GM18867 (cell line): ENCODE measurements around the gene TFF2.

Experiments
- ATAC-seq: cut with Tn5 transposase; IDR thresholded peaks from one replicate; pipeline ENCODE4 v1.9.1; 2021; ENCODE audit warnings: mild to moderate bottlenecking, moderate library complexity; ENCODE audit not compliant: unreplicated experiment

The TFF2 gene

DNA sequence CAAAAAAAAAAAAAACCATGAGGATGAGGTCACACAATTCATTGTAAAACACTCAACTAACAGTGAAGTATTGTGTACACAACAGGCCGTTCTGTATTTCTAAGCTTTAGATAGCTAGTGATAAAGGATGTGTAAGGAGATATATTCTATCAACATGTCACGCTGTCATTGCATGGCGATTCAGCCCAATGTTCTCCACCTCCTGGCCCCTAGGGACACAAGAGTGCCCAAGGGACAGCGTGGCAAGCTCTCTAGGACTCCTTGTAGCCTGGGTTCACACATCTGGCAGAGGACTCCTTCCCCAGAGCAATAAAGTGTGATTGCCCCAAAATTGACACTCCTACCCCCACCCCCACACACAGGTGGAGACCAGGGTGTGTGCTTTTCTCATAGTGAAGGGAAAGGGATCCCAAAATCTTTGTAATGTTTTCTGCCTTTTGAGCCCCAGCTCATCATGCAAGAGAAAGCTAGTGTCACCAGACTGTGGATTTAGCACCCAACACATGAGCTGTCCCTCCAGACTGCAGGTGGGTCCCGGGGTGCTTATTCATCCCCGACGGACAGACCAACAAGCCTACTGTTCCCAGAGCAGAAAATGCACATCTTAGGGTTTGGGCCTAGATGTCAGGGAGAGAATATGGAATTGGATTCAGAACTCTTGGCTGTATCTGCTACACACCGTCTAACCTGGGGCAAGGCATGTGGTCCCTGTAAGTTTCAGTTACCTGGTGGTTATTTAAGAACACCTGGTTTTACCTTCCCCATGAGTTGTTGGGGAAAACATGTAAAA, 33.6 kb upstream of the TFF2 start:
- no peak for ATAC-seq

- no peak for ATAC-seq
These were observed 32.5 kb upstream of the TFF2 start for GRCh38 chr21:42383331-42383730.

DNA sequence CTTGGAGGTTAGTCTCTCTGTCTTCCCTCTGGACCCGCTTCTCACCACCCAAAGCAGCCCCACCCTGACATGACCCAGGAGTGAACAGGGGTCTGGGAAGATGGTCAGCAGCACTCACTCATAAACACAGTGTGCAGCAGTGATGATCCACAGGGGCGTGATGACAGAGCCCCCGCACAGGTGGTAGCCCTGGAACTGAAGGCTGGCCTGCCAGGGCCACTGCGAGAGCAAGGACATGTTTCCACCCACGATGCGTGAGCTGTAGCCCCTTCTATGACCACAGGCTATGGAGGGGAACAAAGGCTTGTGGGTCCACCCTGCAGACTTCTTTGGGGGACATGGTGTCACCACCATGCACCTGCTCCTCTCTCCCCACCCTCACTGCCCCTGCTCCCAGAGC, 32.1 kb upstream of the TFF2 start:
- ATAC-seq = no peak

GRCh38 chr21:42381347-42381984, 30.7 kb upstream of the TFF2 start:
- no peak for ATAC-seq

DNA sequence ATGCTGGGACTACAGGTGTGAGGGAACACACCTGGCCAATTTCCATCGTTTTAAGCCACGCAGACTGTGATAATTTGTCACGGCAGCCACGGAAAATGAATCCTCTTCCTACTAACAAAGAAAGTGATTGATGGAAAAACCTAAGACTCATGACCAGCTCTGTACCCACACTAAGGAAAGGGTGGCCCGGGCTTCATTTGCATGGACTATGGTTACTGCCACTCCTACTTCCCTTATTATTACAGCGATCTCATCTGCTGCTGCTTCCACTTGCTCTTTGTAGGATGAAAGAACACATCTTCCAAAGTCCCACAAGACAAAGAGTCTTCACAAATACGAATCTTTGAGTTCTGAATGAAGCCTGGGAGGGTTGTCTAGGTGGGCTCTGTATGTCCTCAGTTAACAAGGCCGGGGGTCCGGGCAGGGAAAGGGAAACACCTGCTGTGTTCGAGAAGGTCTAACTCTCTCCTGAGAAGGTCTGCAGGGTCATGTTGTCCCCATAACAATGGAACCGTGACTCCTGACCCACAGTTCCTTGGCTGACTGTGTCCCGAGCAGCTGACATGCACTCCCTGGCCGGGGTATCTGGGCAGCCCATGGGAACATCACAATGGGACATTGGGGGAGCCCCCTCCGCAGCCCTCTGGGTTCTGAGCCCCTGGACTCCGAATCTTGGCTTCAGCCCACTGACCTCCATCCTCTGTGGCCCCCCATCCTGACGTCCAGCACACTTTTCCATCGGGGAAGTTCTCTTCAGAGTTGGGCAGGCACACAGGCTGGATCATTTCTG, 28.8 kb upstream of the TFF2 start:
- no peak for ATAC-seq

DNA sequence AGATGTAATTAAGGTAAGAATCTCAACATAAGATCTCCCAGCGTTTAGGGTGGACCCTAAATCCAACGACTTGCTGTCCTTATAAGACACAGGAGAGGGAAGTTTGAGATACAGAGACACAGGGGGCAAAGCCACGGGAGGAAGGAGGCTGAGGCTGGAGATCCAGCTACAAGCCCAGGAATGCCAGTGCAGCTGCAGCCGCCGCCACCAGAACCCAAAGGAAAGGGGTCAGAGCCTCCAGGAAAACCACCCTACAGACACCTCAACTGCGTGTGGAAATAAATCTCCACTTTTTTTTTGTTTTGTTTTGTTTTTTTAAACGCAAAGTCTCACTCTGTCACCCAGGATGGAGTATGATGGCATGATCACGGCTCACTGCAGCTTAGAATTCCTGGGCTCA, 27.6 kb upstream of the TFF2 start:
- ATAC-seq = no peak

DNA sequence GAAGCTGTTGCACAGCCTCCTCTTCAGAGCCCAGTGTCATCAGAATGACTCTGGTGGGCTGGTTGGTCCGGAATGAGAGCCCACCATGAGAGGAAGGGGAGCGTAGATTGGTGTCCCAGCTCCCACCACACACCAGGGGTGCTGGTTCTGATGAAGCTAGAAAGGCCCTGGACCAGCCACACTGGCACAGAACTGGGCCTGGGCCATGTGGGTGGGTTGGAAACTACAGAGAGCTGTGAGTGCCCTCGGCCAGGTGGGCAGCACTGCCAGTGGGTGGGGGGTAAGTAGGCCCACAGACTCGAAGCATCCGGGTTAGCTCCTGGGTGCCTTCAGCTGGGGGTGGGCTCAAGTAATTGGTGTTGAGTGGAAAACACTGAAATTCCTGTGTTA, 27.2 kb upstream of the TFF2 start:
- ATAC-seq = no peak

DNA sequence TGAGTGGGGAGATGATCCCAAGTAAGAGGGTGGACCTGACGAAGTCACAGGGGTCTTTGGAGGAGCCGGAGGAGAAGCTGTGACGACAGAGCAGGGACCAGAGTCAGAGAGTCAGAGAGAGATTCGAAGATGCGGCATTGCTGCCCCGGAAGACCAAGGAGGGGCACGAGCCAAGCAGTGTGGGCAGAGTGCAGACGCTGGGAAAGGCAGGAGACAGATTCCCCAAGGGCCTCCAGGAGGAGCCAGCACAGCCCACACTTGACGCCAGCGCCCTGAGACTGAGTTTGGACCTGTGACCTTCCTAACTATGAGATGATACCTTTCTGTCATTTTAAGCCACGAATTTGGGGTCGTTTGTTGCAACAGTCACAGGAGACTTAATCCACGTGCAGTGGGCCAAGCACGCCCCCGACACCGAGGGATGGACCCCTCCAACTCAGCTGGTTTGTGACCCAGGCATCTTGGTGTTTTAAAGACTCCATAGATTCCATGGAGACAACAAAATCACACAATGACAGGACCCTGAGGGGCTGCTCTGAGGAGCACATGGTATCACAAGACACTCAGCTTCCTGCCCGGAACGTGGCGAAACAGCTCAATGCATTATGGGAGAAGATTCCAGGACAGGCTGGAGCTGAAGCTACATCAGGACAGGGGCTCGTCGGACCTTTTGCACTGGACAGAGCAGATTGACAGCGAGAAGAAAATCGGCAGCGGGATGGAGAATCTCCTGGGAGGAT, 26.6 kb upstream of the TFF2 start:
- no peak for ATAC-seq

GRCh38 chr21:42376338-42376982, 25.7 kb upstream of the TFF2 start:
- ATAC-seq = no peak

DNA sequence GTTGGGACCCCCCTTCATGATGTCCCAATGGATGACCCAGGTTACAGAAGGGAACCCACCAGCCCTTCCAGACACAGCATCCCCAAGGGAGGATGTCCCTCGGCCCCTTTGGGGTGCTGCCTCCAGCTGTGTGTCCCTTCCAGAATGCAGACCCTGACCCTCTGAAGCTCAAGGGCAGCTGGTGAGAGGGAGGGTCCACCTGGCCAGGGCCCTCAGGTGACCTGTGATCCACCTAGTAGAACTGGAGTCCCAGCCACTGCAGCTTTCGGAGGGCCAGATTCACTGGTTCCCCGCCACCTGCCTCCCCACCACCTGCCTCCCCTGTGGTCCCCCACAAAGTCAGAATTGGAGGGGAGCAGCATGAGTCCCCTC, 25.2 kb upstream of the TFF2 start:
- ATAC-seq = no peak

DNA sequence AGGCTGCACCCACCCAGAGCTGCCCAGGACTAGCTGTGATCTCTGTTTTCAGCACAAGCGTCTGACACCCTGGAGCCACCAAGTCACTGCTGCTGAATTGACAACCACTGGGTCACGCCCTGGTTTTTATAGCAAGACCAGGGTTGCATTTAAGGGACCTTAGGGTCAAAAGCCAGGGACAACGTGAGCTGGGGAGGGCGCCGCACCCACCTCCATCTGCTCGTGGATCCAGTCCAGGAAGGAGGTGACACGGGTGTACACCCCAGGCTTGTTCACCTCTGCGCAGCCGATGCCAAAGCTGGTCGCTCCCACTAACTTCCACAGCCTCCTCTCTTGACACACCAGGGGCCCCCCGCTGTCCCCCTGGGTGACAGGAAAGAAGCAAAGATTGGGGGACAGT, 24.7 kb upstream of the TFF2 start:
- no peak for ATAC-seq

GRCh38 chr21:42374864-42375499, 24.2 kb upstream of the TFF2 start:
- no peak for ATAC-seq

GRCh38 chr21:42374457-42374856, 23.7 kb upstream of the TFF2 start:
- no peak for ATAC-seq

DNA sequence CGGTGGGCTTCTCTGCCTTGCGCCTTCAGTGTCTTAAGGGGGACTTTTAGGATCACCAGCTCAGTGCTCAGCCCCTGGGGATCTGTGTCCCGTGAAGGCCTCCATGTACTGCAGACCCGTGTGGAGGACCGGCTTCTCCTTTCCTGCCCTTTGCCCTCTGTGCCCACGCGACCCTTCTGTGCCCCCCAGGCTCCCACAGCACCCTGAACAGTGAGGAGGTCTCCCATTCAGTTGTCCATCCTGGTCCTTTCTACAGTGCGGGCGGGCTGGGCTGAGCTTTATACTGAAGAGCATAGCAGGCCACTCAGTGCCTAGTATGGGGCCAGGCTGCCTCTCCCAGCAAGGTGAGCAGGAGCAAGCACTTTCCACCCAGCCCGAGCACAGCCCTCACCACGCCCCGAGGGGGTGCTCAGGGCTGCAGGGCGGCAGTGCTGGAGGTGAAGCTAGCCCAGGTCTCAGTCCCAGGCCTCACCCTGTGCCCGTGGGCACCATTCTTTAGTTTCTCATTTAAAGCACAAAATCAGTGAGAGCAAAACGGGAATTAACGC, 23.2 kb upstream of the TFF2 start:
- no peak for ATAC-seq

GRCh38 chr21:42373196-42373907, 22.6 kb upstream of the TFF2 start:
- no peak for ATAC-seq

DNA sequence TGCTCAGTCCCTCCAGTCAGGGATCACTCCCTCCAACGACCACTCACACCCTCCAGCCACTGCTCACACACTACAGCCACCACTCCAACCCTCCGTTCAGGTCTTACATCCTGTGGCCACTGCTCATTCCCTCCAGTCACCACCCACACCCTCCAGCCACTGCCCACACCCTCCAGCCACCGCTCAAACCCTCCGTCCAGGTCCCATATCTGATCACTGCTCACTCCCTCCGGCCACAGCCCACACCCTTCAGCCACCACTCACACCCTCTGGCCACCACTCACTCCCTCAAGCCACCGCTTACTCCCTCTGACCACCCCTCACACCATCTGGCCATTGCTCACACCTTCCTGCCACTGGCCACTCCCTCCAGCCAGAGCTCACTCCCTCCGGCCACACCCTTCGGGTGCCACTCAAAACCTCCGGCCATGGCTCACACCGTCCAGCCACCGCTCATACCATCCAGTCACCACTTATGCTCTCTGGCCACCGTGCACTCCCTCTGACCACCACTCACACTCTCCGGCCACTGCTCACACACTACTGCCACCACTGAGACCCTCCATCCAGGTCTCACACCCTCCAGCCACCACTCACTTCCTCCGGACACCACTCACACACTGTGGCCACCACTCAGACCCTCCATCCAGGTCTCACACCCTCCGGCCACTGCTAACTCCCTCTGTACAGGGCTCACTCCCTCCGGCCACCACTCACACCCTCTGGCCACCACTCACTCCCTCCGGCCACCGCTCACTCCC, 20.3 kb upstream of the TFF2 start:
- no peak for ATAC-seq

GRCh38 chr21:42369821-42370220, 19.0 kb upstream of the TFF2 start:
- ATAC-seq = no peak

- ATAC-seq = no peak
These were observed 16.8 kb upstream of the TFF2 start for GRCh38 chr21:42367367-42368165.
